ENCODE measurements around the gene NCKIPSD. TPM values are rescaled to one million over a fixed set of nuclear protein-coding genes. Genes with fewer than 3 reads are reported as not detected.
A peak's percentile ranks its signal among the peaks of the same experiment; 100 is the strongest.

NCKIPSD gene
- total RNA-seq, 6 experiments from 2014 or later = 6.8 to 27.3 (median 12.3) TPM

GRCh38 chr3:48692551-48692950 is 6.8 kb upstream of the NCKIPSD start:
- Histone ChIP-seq H3K27ac (no peak overlapping the region), H3K4me3 (no peak overlapping the region), H3K36me3 (peaks cover 5 to 76% (median 34%) of the 10 kb centered on the region in 4 donors), H3K27me3 (no peaks in the 10 kb centered on the region), H3K9me3 (no peaks in the 10 kb centered on the region), H3K4me1 (peaks cover 0 to 27% (median 4%) of the 10 kb centered on the region in 4 donors)
- no peak for TF ChIP-seq POLR2A (IDR thresholded peaks at IDR 0.05)
- TF ChIP-seq, protein P1, sequence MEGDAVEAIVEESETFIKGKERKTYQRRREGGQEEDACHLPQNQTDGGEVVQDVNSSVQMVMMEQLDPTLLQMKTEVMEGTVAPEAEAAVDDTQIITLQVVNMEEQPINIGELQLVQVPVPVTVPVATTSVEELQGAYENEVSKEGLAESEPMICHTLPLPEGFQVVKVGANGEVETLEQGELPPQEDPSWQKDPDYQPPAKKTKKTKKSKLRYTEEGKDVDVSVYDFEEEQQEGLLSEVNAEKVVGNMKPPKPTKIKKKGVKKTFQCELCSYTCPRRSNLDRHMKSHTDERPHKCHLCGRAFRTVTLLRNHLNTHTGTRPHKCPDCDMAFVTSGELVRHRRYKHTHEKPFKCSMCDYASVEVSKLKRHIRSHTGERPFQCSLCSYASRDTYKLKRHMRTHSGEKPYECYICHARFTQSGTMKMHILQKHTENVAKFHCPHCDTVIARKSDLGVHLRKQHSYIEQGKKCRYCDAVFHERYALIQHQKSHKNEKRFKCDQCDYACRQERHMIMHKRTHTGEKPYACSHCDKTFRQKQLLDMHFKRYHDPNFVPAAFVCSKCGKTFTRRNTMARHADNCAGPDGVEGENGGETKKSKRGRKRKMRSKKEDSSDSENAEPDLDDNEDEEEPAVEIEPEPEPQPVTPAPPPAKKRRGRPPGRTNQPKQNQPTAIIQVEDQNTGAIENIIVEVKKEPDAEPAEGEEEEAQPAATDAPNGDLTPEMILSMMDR (IDR thresholded peaks at IDR 0.05) = no peak
- DNase-seq (peak in 1 of 3 donors; percentile 3), ATAC-seq (no peak)
- intact Hi-C loops (cut with DNase I) = no loop called here

DNA sequence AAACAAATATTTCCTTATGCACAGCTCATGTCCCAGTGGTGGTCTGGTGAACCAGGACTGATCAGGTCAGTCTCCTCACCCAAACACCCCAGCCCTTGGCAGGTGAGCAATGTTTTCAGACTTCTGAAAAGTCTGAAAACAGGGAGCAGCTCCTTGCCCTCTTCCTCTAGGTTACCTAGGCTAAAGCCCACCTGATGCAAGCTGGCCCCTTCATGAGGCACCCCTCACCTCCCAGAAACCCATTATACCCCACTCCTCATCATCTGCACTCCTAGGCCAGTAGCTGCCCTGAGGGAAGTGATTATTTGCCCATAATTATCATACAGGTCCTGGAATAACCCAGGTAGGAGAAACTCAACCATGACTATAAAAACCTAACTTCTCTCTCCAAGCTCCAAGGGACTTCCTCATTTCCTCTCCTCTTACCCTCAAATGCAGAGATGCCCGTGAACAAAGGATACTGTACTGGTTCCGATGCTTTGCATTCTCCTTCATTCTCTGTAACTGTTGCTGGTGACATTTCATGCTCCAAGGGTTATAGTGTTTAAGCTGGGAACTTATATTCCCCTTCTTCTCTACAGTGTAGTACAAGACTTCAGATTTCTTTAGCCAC is 5.2 kb upstream of the NCKIPSD start:
- intact Hi-C loops (cut with DNase I) = no loop called here
- TF ChIP-seq, protein P1 (IDR thresholded peaks at IDR 0.05) = no peak
- no peak for TF ChIP-seq POLR2A (IDR thresholded peaks at IDR 0.05)
- no peak for ATAC-seq
- peaks cover 0 to 21% (median under 1%) of the 10 kb centered on the region in 4 donors for H3K4me1 ChIP-seq
- peaks cover 5 to 77% (median 34%) of the 10 kb centered on the region in 4 donors for H3K36me3 ChIP-seq
- H3K4me3 ChIP-seq = no peak overlapping the region
- H3K27me3 ChIP-seq = no peaks in the 10 kb centered on the region
- no peak overlapping the region for H3K27ac ChIP-seq
- WGBS (ENCODE audit: insufficient coverage, low coverage, low lambda C conversion rate, missing lambda C conversion rate) = 83% methylated on average over 1 of the region's 2 CpGs
- no peaks in the 10 kb centered on the region for H3K9me3 ChIP-seq
- DNase-seq = peak in 1 of 3 donors; percentile 7

DNA sequence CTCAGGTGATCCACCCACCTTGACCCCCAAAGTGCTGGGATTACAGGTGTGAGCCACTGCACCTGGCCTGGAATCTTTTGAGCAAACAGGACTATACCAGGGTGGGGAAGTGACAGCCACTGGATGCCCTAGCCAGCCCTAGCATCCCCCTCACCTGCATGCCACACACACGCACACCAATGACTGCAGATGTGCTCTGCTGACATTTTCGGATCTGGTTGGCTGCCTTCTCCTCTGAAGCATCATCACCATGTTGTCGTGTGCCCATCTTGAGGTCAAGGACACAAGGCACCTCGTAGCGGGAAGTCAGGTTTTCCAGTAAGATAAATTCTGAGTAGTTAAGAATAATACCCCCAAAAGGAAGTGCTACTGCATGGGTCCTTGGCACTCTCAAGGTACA is 3.7 kb upstream of the NCKIPSD start:
- Histone ChIP-seq H3K27ac (no peak overlapping the region), H3K4me3 (no peak overlapping the region), H3K9me3 (no peaks in the 10 kb centered on the region), H3K4me1 (peaks cover 0 to 13% (median 3%) of the 10 kb centered on the region in 4 donors), H3K36me3 (peaks cover 5 to 68% (median 32%) of the 10 kb centered on the region in 4 donors), H3K27me3 (no peaks in the 10 kb centered on the region)
- ATAC-seq (no peak), DNase-seq (no peak)
- intact Hi-C loops (cut with DNase I) = no loop called here
- TF ChIP-seq, protein P1 (IDR thresholded peaks at IDR 0.05) = no peak
- no peak for TF ChIP-seq POLR2A (IDR thresholded peaks at IDR 0.05)
- 31% methylated on average over 2 of the region's 5 CpGs for WGBS (ENCODE audit: insufficient coverage, low coverage, low lambda C conversion rate, missing lambda C conversion rate)

DNA sequence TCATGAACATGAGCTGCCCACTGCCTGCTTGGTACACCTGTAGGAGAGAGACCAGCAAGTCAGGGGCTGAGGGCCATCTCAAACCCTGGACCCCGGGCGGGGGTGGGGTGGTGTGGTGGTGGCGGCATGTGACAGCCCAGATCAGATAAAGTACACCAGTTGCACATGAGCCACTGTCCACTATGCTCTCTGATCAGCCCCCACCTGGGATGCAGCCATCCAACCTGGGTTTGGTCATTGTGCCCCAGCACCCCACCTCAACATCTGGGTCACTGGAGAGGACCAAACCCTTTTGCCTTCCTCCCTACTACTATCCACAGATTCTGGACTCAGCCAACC is 3.0 kb upstream of the NCKIPSD start:
- Histone ChIP-seq H3K27me3 (no peaks in the 10 kb centered on the region), H3K27ac (no peak overlapping the region), H3K4me3 (no peak overlapping the region), H3K9me3 (no peaks in the 10 kb centered on the region), H3K36me3 (peaks cover under 1 to 61% (median 32%) of the 10 kb centered on the region in 4 donors), H3K4me1 (peaks cover 0 to 16% (median 5%) of the 10 kb centered on the region in 4 donors)
- TF ChIP-seq, protein P1 (IDR thresholded peaks at IDR 0.05) = no peak
- TF ChIP-seq POLR2A (IDR thresholded peaks at IDR 0.05) = no peak
- WGBS (ENCODE audit: insufficient coverage, low coverage, low lambda C conversion rate, missing lambda C conversion rate) = no CpG with 5 or more reads among the region's 3 CpGs
- ATAC-seq = no peak
- intact Hi-C loops (cut with DNase I) = no loop called here
- DNase-seq = no peak

Measured in right lobe of liver (tissue), 6 donors.